PC-3 (cell line): ENCODE measurements around the gene PLEKHA6. TPM values are rescaled to one million over a fixed set of nuclear protein-coding genes. Genes with fewer than 3 reads are reported as not detected.
A peak's percentile ranks its signal among the peaks of the same experiment; 100 is the strongest.

Experiments
- ATAC-seq: fragments of 200-7000 bp; cut with Tn5 transposase; 2 replicates; pipeline ENCODE4 v1.9.1; 2020; ENCODE audit warnings: mild to moderate bottlenecking, moderate library complexity
- BruUV-seq: library from RNA; stranded (reverse); fragments of 400-500 nt; replicated peaks from 2 replicates; lab custom pipeline; 2021; lab: Mats Ljungman, UMichigan
- CTCF ChIA-PET: fragments of 300-600 bp; sonication (Branson Sonifier 250); formaldehyde crosslinking; loops from one replicate; lab custom pipeline; 2022; ENCODE audit warnings: antibody characterized with exemption; lab: Charles Lee
- POLR2A ChIA-PET: fragments of 300-600 bp; sonication (Branson Sonifier 250); formaldehyde crosslinking; loops from one replicate; lab custom pipeline; 2022; ENCODE audit warnings: antibody characterized with exemption; ENCODE audit not compliant: unreplicated experiment; lab: Charles Lee
- DNase-seq: peaks from one replicate; pipeline ENCODE4 v3.0.0-alpha.2; 2015
- H2AFZ ChIP-seq: fragments of 300-600 bp; sonication (generic); 2 replicates; pipeline ENCODE4 v1.6.0; 2016; ENCODE audit warnings: antibody characterized with exemption, low read length
- H3F3A ChIP-seq: fragments of 300-600 bp; sonication (generic); one replicate; pipeline ENCODE4 v1.6.0; 2017; ENCODE audit warnings: antibody characterized with exemption, low read length, control low read depth, mild to moderate bottlenecking; ENCODE audit not compliant: unreplicated experiment
- H3K27ac ChIP-seq: fragments of 300-600 bp; sonication (generic); 2 replicates; pipeline ENCODE4 v1.5.1; 2016; ENCODE audit warnings: mild to moderate bottlenecking, low read length
- H3K27me3 ChIP-seq: fragments of 300-600 bp; sonication (generic); 2 replicates; pipeline ENCODE4 v1.6.1; 2016; ENCODE audit warnings: low read length, mixed read lengths
- H3K36me3 ChIP-seq: fragments of 300-600 bp; sonication (generic); 2 replicates; pipeline ENCODE4 v1.6.1; 2016; ENCODE audit warnings: low read depth, mixed run types, low read length, mixed read lengths
- H3K4me1 ChIP-seq: fragments of 300-600 bp; sonication (generic); 2 replicates; pipeline ENCODE4 v1.5.1; 2016; ENCODE audit warnings: low read length; ENCODE audit not compliant: insufficient read depth
- H3K4me2 ChIP-seq: fragments of 300-600 bp; sonication (generic); 2 replicates; pipeline ENCODE4 v1.6.0; 2016; ENCODE audit warnings: low read length
- H3K4me3 ChIP-seq: fragments of 300-600 bp; sonication (generic); 2 replicates; pipeline ENCODE4 v1.5.1; 2016; ENCODE audit warnings: mild to moderate bottlenecking, low read length, mixed read lengths
- H3K79me2 ChIP-seq: fragments of 300-600 bp; sonication (generic); 2 replicates; pipeline ENCODE4 v1.6.1; 2017; ENCODE audit warnings: low read length, mixed read lengths
- H3K9ac ChIP-seq: fragments of 300-600 bp; sonication (generic); 2 replicates; pipeline ENCODE4 v1.6.0; 2016; ENCODE audit warnings: mild to moderate bottlenecking, low read length
- H3K9me2 ChIP-seq: fragments of 300-600 bp; sonication (generic); replicated peaks from 2 replicates; pipeline ENCODE4 v1.6.1; 2016; ENCODE audit warnings: mixed run types, low read length, mixed read lengths
- H3K9me3 ChIP-seq: fragments of 300-600 bp; sonication (generic); 2 replicates; pipeline ENCODE4 v1.6.1; 2016; ENCODE audit warnings: low read length, mixed read lengths
- H4K20me1 ChIP-seq: fragments of 300-600 bp; sonication (generic); 2 replicates; pipeline ENCODE4 v1.6.1; 2016; ENCODE audit warnings: low read length, mixed read lengths
- EZH2 ChIP-seq: fragments of 300-600 bp; sonication (generic); IDR thresholded peaks from one replicate; pipeline ENCODE4 v1.6.1; 2017; ENCODE audit warnings: antibody characterized with exemption, mild to moderate bottlenecking, low read length; ENCODE audit not compliant: unreplicated experiment
- EZH2phosphoT487 ChIP-seq: fragments of 300-600 bp; sonication (generic); IDR thresholded peaks from 2 replicates; pipeline ENCODE4 v1.6.1; 2018; ENCODE audit warnings: mild to moderate bottlenecking, antibody characterized with exemption, low read length, borderline replicate concordance
- intact Hi-C: fragments of 100-400 bp; cut with micrococcal nuclease; formaldehyde crosslinking; loops from 2 replicates; pipeline ENCODE4 v1.9.0; 2023
- total RNA-seq: library from RNA; depleted of rRNA; stranded (reverse); fragments of >200 nt; gene quantifications from 2 replicates; pipeline ENCODE4 v1.2.3, GENCODE V29; 2014
- TF ChIP-seq, protein P1 (sequence below): fragments of 300-600 bp; sonication (generic); conservative IDR thresholded peaks from 2 replicates; pipeline ENCODE4 v1.5.1; 2017; ENCODE audit warnings: antibody characterized with exemption, low read depth, mild to moderate bottlenecking, low read length

PLEKHA6 gene
- total RNA-seq, 1 experiment from 2014 or later = 53.8 TPM

GRCh38 chr1:204227996-204228785 lies 131.5 kb downstream of the PLEKHA6 start:
- H3K27ac ChIP-seq = no peak overlapping the region
- H3F3A ChIP-seq = no peaks in the 10 kb centered on the region
- ATAC-seq (no peak), DNase-seq (no peak)
- POLR2A ChIA-PET = no interaction called here
- TF ChIP-seq, protein P1, sequence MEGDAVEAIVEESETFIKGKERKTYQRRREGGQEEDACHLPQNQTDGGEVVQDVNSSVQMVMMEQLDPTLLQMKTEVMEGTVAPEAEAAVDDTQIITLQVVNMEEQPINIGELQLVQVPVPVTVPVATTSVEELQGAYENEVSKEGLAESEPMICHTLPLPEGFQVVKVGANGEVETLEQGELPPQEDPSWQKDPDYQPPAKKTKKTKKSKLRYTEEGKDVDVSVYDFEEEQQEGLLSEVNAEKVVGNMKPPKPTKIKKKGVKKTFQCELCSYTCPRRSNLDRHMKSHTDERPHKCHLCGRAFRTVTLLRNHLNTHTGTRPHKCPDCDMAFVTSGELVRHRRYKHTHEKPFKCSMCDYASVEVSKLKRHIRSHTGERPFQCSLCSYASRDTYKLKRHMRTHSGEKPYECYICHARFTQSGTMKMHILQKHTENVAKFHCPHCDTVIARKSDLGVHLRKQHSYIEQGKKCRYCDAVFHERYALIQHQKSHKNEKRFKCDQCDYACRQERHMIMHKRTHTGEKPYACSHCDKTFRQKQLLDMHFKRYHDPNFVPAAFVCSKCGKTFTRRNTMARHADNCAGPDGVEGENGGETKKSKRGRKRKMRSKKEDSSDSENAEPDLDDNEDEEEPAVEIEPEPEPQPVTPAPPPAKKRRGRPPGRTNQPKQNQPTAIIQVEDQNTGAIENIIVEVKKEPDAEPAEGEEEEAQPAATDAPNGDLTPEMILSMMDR = no peak
- TF ChIP-seq EZH2 = no peak
- no peak for TF ChIP-seq EZH2phosphoT487
- H3K27me3 ChIP-seq = no peaks in the 10 kb centered on the region
- intact Hi-C loops = no loop called here
- peaks cover 51% of the 10 kb centered on the region for H3K36me3 ChIP-seq
- H3K79me2 ChIP-seq = no peaks in the 10 kb centered on the region
- H3K9me2 ChIP-seq = no peaks in the 10 kb centered on the region
- CTCF ChIA-PET = no interaction called here
- peaks cover 39% of the 10 kb centered on the region for H3K4me1 ChIP-seq
- BruUV-seq = no TSS peak
- no peaks in the 10 kb centered on the region for H4K20me1 ChIP-seq
- no peaks in the 10 kb centered on the region for H3K9me3 ChIP-seq
- H3K4me2 ChIP-seq = no peak overlapping the region
- no peak overlapping the region for H3K9ac ChIP-seq
- H3K4me3 ChIP-seq = no peak overlapping the region
- H2AFZ ChIP-seq = no peak overlapping the region

DNA sequence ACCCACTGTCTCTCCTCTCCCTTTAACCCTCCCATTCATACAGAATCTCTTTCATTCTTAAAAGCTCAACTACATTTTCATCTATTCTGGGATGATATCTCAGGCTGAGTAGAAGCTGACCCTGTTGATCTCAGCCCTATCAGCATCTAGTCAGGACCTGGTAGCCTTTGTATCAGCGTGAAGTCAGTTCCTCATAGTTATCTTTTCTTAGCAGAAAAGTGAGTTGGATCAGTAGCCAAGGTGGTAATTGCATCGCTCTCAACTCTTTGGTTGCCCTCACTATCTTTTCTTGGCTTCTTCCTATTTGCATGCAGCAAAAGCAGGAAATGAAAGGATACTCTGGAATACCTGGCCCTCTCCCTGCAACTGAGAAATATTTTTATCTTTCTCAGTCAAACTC lies 132.4 kb downstream of the PLEKHA6 start:
- Histone ChIP-seq H3K9me2 (no peaks in the 10 kb centered on the region), H3K27me3 (no peaks in the 10 kb centered on the region), H3K9me3 (no peaks in the 10 kb centered on the region), H3K9ac (no peak overlapping the region), H4K20me1 (no peaks in the 10 kb centered on the region), H3K4me1 (peaks cover 39% of the 10 kb centered on the region), H3K4me2 (no peak overlapping the region; the same call in 1 of the 2 replicates), H3K79me2 (no peaks in the 10 kb centered on the region), H3K36me3 (peaks cover 55% of the 10 kb centered on the region), H3K4me3 (no peak overlapping the region), H3F3A (no peaks in the 10 kb centered on the region), H3K27ac (peak overlapping the region; percentile 91), H2AFZ (no peak overlapping the region)
- no peak for ATAC-seq
- ChIA-PET POLR2A (no interaction called here), CTCF (no interaction called here)
- no TSS peak for BruUV-seq
- no peak for DNase-seq
- TF ChIP-seq EZH2 = no peak
- TF ChIP-seq EZH2phosphoT487 = no peak
- TF ChIP-seq, protein P1 = no peak
- intact Hi-C loops = no loop called here
